Loucy (cell line): Measurements from ENCODE around the gene PRRT4.

ENCODE experiments used
- H2AFZ ChIP-seq: fragments of 200-600 bp; sonication (generic); 2 replicates; pipeline ENCODE4 v1.6.0; 2016; ENCODE audit warnings: antibody characterized with exemption, mild to moderate bottlenecking, low read length, moderate library complexity
- H3F3A ChIP-seq: fragments of 200-600 bp; 2 replicates; pipeline ENCODE4 v1.6.0; 2016; ENCODE audit warnings: antibody characterized with exemption, low read depth, mild to moderate bottlenecking
- H3K27me3 ChIP-seq: fragments of 200-600 bp; sonication (generic); 2 replicates; pipeline ENCODE4 v1.6.1; 2014; ENCODE audit warnings: low read length, mild to moderate bottlenecking; ENCODE audit not compliant: insufficient read depth, poor library complexity, severe bottlenecking
- H3K36me3 ChIP-seq: fragments of 200-600 bp; sonication (generic); 2 replicates; pipeline ENCODE4 v1.6.1; 2016; ENCODE audit warnings: low read length; ENCODE audit not compliant: insufficient read depth
- H3K4me1 ChIP-seq: fragments of 200-600 bp; sonication (generic); 2 replicates; pipeline ENCODE4 v1.5.1; 2014; ENCODE audit warnings: low read length, mild to moderate bottlenecking; ENCODE audit not compliant: insufficient read depth, poor library complexity, severe bottlenecking
- H3K4me2 ChIP-seq: fragments of 200-600 bp; sonication (generic); 2 replicates; pipeline ENCODE4 v1.6.0; 2014; ENCODE audit warnings: antibody characterized with exemption, low read length, low read depth, mild to moderate bottlenecking; ENCODE audit not compliant: poor library complexity, severe bottlenecking
- H3K4me3 ChIP-seq: fragments of 200-600 bp; sonication (generic); 2 replicates; pipeline ENCODE4 v1.5.1; 2014; ENCODE audit warnings: low read length, mild to moderate bottlenecking, mixed read lengths; ENCODE audit not compliant: poor library complexity, severe bottlenecking
- H3K79me2 ChIP-seq: fragments of 200-600 bp; sonication (generic); 2 replicates; pipeline ENCODE4 v1.6.1; 2014; ENCODE audit warnings: low read length; ENCODE audit not compliant: insufficient read depth
- H3K9ac ChIP-seq: fragments of 200-600 bp; sonication (generic); 2 replicates; pipeline ENCODE4 v1.6.0; 2014; ENCODE audit warnings: mild to moderate bottlenecking, low read depth, low read length, moderate library complexity; ENCODE audit not compliant: poor library complexity, severe bottlenecking
- H3K9me2 ChIP-seq: fragments of 200-600 bp; sonication (generic); replicated peaks from 2 replicates; pipeline ENCODE4 v1.6.1; 2016; ENCODE audit warnings: low read depth, low read length, mixed read lengths
- H3K9me3 ChIP-seq: fragments of 200-600 bp; sonication (generic); 2 replicates; pipeline ENCODE4 v1.6.1; 2014; ENCODE audit warnings: mild to moderate bottlenecking, antibody characterized with exemption, low read length, low read depth; ENCODE audit not compliant: insufficient read depth
- H4K20me1 ChIP-seq: fragments of 200-600 bp; sonication (generic); 2 replicates; pipeline ENCODE4 v1.6.0; 2014; ENCODE audit warnings: antibody characterized with exemption, low read length, mild to moderate bottlenecking; ENCODE audit not compliant: insufficient read depth, poor library complexity, severe bottlenecking
- EZH2phosphoT487 ChIP-seq: fragments of 200-600 bp; IDR thresholded peaks from 2 replicates; pipeline ENCODE4 v1.6.1; 2018; ENCODE audit warnings: antibody characterized with exemption, mild to moderate bottlenecking, moderate library complexity, borderline replicate concordance
- TF ChIP-seq, protein P1 (sequence below): fragments of 200-600 bp; sonication (generic); conservative IDR thresholded peaks from 2 replicates; pipeline ENCODE4 v1.5.1; 2014; ENCODE audit warnings: mild to moderate bottlenecking, antibody characterized with exemption, low read length

Gene PRRT4

GRCh38 chr7:128381161-128381821 is 19.8 kb upstream of the PRRT4 start:
- no peaks in the 10 kb centered on the region for H3K27me3 ChIP-seq
- H3K4me3 ChIP-seq, result no peak overlapping the region
- H3K9ac ChIP-seq, result no peak overlapping the region
- no peak overlapping the region for H3K4me2 ChIP-seq
- no peaks in the 10 kb centered on the region for H3F3A ChIP-seq
- H3K9me3 ChIP-seq, result no peaks in the 10 kb centered on the region
- H3K9me2 ChIP-seq, result no peaks in the 10 kb centered on the region
- no peaks in the 10 kb centered on the region for H3K36me3 ChIP-seq
- peaks cover 27% of the 10 kb centered on the region for H3K4me1 ChIP-seq
- TF ChIP-seq, protein P1, sequence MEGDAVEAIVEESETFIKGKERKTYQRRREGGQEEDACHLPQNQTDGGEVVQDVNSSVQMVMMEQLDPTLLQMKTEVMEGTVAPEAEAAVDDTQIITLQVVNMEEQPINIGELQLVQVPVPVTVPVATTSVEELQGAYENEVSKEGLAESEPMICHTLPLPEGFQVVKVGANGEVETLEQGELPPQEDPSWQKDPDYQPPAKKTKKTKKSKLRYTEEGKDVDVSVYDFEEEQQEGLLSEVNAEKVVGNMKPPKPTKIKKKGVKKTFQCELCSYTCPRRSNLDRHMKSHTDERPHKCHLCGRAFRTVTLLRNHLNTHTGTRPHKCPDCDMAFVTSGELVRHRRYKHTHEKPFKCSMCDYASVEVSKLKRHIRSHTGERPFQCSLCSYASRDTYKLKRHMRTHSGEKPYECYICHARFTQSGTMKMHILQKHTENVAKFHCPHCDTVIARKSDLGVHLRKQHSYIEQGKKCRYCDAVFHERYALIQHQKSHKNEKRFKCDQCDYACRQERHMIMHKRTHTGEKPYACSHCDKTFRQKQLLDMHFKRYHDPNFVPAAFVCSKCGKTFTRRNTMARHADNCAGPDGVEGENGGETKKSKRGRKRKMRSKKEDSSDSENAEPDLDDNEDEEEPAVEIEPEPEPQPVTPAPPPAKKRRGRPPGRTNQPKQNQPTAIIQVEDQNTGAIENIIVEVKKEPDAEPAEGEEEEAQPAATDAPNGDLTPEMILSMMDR, result peak; percentile 93
- TF ChIP-seq EZH2phosphoT487, result no peak
- no peak overlapping the region for H2AFZ ChIP-seq
- no peaks in the 10 kb centered on the region for H3K79me2 ChIP-seq
- no peaks in the 10 kb centered on the region for H4K20me1 ChIP-seq

GRCh38 chr7:128380483-128381106 is 19.1 kb upstream of the PRRT4 start:
- Histone ChIP-seq H3K79me2 (no peaks in the 10 kb centered on the region), H3K4me3 (no peak overlapping the region), H3K4me1 (peaks cover 26% of the 10 kb centered on the region), H3K9ac (no peak overlapping the region), H2AFZ (0 out of 2 replicates have a peak overlapping the region, but pooled peaks have one; percentile 44), H3K27me3 (no peaks in the 10 kb centered on the region), H3K36me3 (no peaks in the 10 kb centered on the region), H3K9me3 (no peaks in the 10 kb centered on the region), H3K9me2 (no peaks in the 10 kb centered on the region), H4K20me1 (no peaks in the 10 kb centered on the region), H3K4me2 (no peak overlapping the region), H3F3A (no peaks in the 10 kb centered on the region)
- TF ChIP-seq, protein P1, result no peak
- no peak for TF ChIP-seq EZH2phosphoT487

DNA sequence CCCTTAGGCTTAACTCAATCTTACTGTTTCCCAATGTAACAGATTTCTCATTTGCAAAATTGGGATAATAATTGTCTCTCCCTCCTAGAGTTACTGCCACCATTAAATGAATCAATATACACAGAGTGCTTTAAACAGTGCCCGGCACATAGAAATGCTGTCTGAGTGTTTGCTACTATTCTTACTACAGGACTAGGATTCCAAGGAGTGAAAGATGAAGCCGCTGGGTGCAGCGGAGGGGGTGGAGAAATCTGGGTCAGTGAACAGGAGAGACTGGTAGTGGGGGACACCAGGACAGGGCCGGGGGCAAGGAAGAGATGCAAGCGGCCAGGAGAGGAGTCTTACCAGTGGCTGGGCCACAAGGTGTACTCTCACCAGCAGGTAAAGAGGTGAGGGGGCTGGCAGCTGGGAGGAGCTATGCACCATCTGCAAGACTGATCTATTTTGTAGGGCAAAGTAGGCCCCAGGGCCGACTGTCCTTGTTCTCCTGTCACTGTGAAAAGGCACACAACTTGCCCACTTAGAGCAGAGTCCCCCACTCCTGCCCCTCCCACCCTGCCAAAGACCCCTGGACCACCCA is 18.5 kb upstream of the PRRT4 start:
- Histone ChIP-seq H3F3A (no peaks in the 10 kb centered on the region), H4K20me1 (no peaks in the 10 kb centered on the region), H2AFZ (0 out of 2 replicates have a peak overlapping the region, but pooled peaks have one; percentile 44), H3K4me3 (no peak overlapping the region), H3K36me3 (no peaks in the 10 kb centered on the region), H3K27me3 (no peaks in the 10 kb centered on the region), H3K9me3 (no peaks in the 10 kb centered on the region), H3K4me1 (peaks cover 22% of the 10 kb centered on the region), H3K9ac (no peak overlapping the region), H3K9me2 (no peaks in the 10 kb centered on the region), H3K4me2 (no peak overlapping the region), H3K79me2 (no peaks in the 10 kb centered on the region)
- TF ChIP-seq, protein P1, result no peak
- no peak for TF ChIP-seq EZH2phosphoT487
